Fibroblast of upper back skin (primary cell): Measurements from ENCODE around the gene S100A3.

Experiments
- DNase-seq: peaks from one replicate; pipeline ENCODE4 v3.0.0-alpha.2; 2013

Gene S100A3

GRCh38 chr1:153507926-153508583 lies 41.0 kb downstream of the S100A3 start:
- no peak for DNase-seq

GRCh38 chr1:153506831-153507413 lies 42.1 kb downstream of the S100A3 start:
- DNase-seq, result peak; percentile 93

- DNase-seq, result no peak
Measured at GRCh38 chr1:153506386-153506785, 42.7 kb downstream of the S100A3 start.

- peak; percentile 22 for DNase-seq
Measured at GRCh38 chr1:153505576-153505975, 43.5 kb downstream of the S100A3 start.

GRCh38 chr1:153503766-153504165 lies 45.3 kb downstream of the S100A3 start:
- DNase-seq, result no peak

- no peak for DNase-seq
Measured at GRCh38 chr1:153498746-153499145, 50.3 kb downstream of the S100A3 start.
